ENCODE results near the gene STXBP3. TPM values are rescaled to one million over a fixed set of nuclear protein-coding genes. Genes with fewer than 3 reads are reported as not detected.
"Not testable (repeated sequence)": the region's sequence is repeated elsewhere in the genome, so short reads cannot be mapped to it uniquely, and the experiment has no call there.

The STXBP3 gene
- total and polyA plus RNA-seq, 2 of the 4 experiments (the other 2 are of a cell fraction): 19.1 to 19.7 TPM

DNA sequence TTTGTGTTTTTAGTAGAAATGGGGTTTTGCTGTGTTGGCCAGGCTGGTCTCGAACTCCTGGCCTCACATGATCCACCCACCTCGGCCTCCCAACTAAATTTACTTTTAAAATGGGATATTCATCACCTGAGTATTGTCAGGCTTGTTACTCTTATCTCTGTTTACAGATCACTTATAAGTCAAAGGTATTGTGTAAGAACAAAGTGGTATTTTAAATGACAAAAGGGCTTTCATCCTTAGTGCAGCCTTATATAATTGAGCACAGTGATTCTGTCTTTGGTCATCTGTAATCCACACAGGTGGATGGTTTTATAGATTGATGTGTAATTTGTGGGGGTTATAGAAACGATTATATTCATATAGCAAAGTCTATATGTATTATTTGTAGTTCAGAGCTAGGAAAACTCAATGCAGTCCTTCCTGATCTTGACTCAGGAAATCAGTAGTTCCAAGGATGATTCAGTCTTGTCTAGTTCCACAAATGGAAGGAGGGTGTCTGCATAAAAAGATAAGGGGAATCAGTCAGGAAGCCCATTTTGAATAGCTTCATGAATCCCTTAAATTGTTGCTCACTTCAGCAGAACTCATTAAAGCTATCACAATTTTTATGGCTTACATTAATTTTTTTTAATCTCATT lies 34.6 kb downstream of the STXBP3 start:
- H3K79me1 ChIP-seq (ENCODE audit: low read depth in 1 of 2, low read length in 2 of 2): no peaks in the 10 kb centered on the region; a peak in 1 of 4 replicates
- ChIA-PET CTCF (no interaction called here), POLR2A (ENCODE audit: unreplicated experiment) (no interaction called here)
- BruUV-seq (replicated peaks): no TSS peak
- intact Hi-C loops (cut with micrococcal nuclease) (no loop called here), in situ Hi-C loops (cut with MboI; ENCODE audit: low sequenced_read_pairs) (no loop called here), dilution Hi-C loops (cut with HindIII; ENCODE audit: low sequenced_read_pairs, unreplicated experiment) (no loop called here)
- ATAC-seq (ENCODE audit: low read depth) (no peak), DNase-seq (no peak)
- TF ChIP-seq SMC3 (IDR thresholded peaks at IDR 0.05; ENCODE audit: low read depth, low read length): no peak
- 0 out of 2 replicates have a peak, but pooled peaks have one; percentile 17 for TF ChIP-seq CEBPB (IDR thresholded peaks at IDR 0.05; ENCODE audit: low read depth, low read length)
- TF ChIP-seq, protein P1, sequence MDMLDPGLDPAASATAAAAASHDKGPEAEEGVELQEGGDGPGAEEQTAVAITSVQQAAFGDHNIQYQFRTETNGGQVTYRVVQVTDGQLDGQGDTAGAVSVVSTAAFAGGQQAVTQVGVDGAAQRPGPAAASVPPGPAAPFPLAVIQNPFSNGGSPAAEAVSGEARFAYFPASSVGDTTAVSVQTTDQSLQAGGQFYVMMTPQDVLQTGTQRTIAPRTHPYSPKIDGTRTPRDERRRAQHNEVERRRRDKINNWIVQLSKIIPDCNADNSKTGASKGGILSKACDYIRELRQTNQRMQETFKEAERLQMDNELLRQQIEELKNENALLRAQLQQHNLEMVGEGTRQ (IDR thresholded peaks at IDR 0.05; ENCODE audit: low read depth, low read length): no peak
- no peak for TF ChIP-seq MAZ (IDR thresholded peaks at IDR 0.05; ENCODE audit: borderline replicate concordance, low read depth, low read length)
- H2BK5ac ChIP-seq (ENCODE audit: low read depth, low read length, poor library complexity, severe bottlenecking): no peak overlapping the region
- no peak overlapping the region for H3K14ac ChIP-seq (replicated peaks; ENCODE audit: low read depth, low read length)
- H3K9me1 ChIP-seq (ENCODE audit: insufficient read depth, low read length): no peaks in the 10 kb centered on the region
- no peak overlapping the region for H3K18ac ChIP-seq (ENCODE audit: low read depth, low read length)
- H3K23ac ChIP-seq (ENCODE audit: low read depth, low read length): no peak overlapping the region
- H2AK9ac ChIP-seq (replicated peaks; ENCODE audit: low read depth, low read length, poor library complexity): no peak overlapping the region
- no peaks in the 10 kb centered on the region for H4K20me1 ChIP-seq (ENCODE audit: insufficient read depth, low read length)
- H2BK120ac ChIP-seq (ENCODE audit: low read depth, low read length): no peak overlapping the region
- no peak overlapping the region for H3K9ac ChIP-seq (ENCODE audit: low read depth, low read length)
- no peak overlapping the region for H2BK15ac ChIP-seq (ENCODE audit: low read depth, low read length)
- H3K36me3 ChIP-seq (ENCODE audit: control insufficient read depth, insufficient read depth, low read length): peaks cover 27% of the 10 kb centered on the region
- no peak overlapping the region for H4K8ac ChIP-seq (ENCODE audit: low read depth in 2 of 2, low read length in 2 of 2)
- no peak overlapping the region for H3K56ac ChIP-seq (ENCODE audit: extremely low read depth, insufficient read depth, low read length)
- H2AK5ac ChIP-seq (ENCODE audit: low read depth, low read length): no peak overlapping the region
- H2AFZ ChIP-seq (replicated peaks; ENCODE audit: low read length, poor library complexity): no peak overlapping the region
- H3K4ac ChIP-seq (ENCODE audit: low read depth, low read length): no peak overlapping the region
- no peaks in the 10 kb centered on the region for H3K4me1 ChIP-seq (ENCODE audit: control insufficient read depth, insufficient read depth, low read length)
- H3K27ac ChIP-seq (ENCODE audit: insufficient read depth, low read length): no peak overlapping the region
- no peak overlapping the region for H3K4me2 ChIP-seq (ENCODE audit: low read depth, low read length)
- no peak overlapping the region for H2BK20ac ChIP-seq (ENCODE audit: low read depth, low read length)
- H4K91ac ChIP-seq (ENCODE audit: insufficient read depth, low read depth, low read length): no peak overlapping the region
- no peaks in the 10 kb centered on the region for H3K27me3 ChIP-seq (ENCODE audit: control insufficient read depth, insufficient read depth, low read length)
- no peak overlapping the region for H4K5ac ChIP-seq (ENCODE audit: low read depth, low read length)
- H3K9me3 ChIP-seq (ENCODE audit: control insufficient read depth, insufficient read depth, low read length): peaks cover 9% of the 10 kb centered on the region
- WGBS, 2 experiments (ENCODE audit: extremely low coverage in 2 of 2, insufficient read length in 1 of 2): no CpG with 5 or more reads among the region's 3 CpGs
- no peak overlapping the region for H3K4me3 ChIP-seq (ENCODE audit: insufficient read depth, low read depth, low read length)

DNA sequence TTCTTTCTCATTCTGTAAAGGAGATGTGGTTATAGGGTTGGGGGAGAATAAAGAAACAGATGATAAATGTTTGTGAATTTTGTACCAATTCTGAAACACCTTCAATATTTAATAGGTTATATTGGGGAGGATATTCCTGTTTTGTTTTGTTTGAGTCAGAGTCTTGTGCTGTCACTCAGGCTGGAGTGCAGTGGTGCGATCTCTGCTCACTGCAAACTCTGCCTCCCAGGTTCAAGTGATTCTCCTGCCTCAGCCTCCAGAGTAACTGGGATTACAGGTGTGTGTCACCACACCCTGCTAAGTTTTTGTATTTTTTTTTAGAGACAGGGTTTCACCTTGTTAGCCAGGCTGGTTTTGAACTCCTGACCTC lies 35.1 kb downstream of the STXBP3 start:
- H3K56ac ChIP-seq (ENCODE audit: extremely low read depth, insufficient read depth, low read length); H2BK15ac ChIP-seq (ENCODE audit: low read depth, low read length); DNase-seq; H3K4me3 ChIP-seq (ENCODE audit: insufficient read depth, low read depth, low read length); H2AFZ ChIP-seq (replicated peaks; ENCODE audit: low read length, poor library complexity); H3K18ac ChIP-seq (ENCODE audit: low read depth, low read length); H3K14ac ChIP-seq (replicated peaks; ENCODE audit: low read depth, low read length); H2BK20ac ChIP-seq (ENCODE audit: low read depth, low read length); H3K9me1 ChIP-seq (ENCODE audit: insufficient read depth, low read length); H2AK9ac ChIP-seq (replicated peaks; ENCODE audit: low read depth, low read length, poor library complexity); H3K27ac ChIP-seq (ENCODE audit: insufficient read depth, low read length); H2BK5ac ChIP-seq (ENCODE audit: low read depth, low read length, poor library complexity, severe bottlenecking); H3K9ac ChIP-seq (ENCODE audit: low read depth, low read length); intact Hi-C loops (cut with micrococcal nuclease); dilution Hi-C loops (cut with HindIII; ENCODE audit: low sequenced_read_pairs, unreplicated experiment); ATAC-seq (ENCODE audit: low read depth); H4K5ac ChIP-seq (ENCODE audit: low read depth, low read length); H3K27me3 ChIP-seq (ENCODE audit: control insufficient read depth, insufficient read depth, low read length); H3K4me1 ChIP-seq (ENCODE audit: control insufficient read depth, insufficient read depth, low read length); BruUV-seq (replicated peaks); POLR2A ChIA-PET (ENCODE audit: unreplicated experiment); CTCF ChIA-PET; H4K8ac ChIP-seq (ENCODE audit: low read depth in 2 of 2, low read length in 2 of 2); H4K20me1 ChIP-seq (ENCODE audit: insufficient read depth, low read length); H3K9me3 ChIP-seq (ENCODE audit: control insufficient read depth, insufficient read depth, low read length); in situ Hi-C loops (cut with MboI; ENCODE audit: low sequenced_read_pairs); H2BK120ac ChIP-seq (ENCODE audit: low read depth, low read length); H3K4ac ChIP-seq (ENCODE audit: low read depth, low read length); H3K79me1 ChIP-seq (ENCODE audit: low read depth in 1 of 2, low read length in 2 of 2); H3K4me2 ChIP-seq (ENCODE audit: low read depth, low read length); H2AK5ac ChIP-seq (ENCODE audit: low read depth, low read length); H4K91ac ChIP-seq (ENCODE audit: insufficient read depth, low read depth, low read length); H3K23ac ChIP-seq (ENCODE audit: low read depth, low read length): not testable (repeated sequence)
- H3K36me3 ChIP-seq (ENCODE audit: control insufficient read depth, insufficient read depth, low read length): peaks cover 32% of the 10 kb centered on the region
- no CpG with 5 or more reads among the region's 1 CpG for WGBS, 2 experiments (ENCODE audit: extremely low coverage in 2 of 2, insufficient read length in 1 of 2)

Data from IMR-90 (cell line).